ENCODE data around the gene MAPK14. TPM values are rescaled to one million over a fixed set of nuclear protein-coding genes. Genes with fewer than 3 reads are reported as not detected.

MAPK14 gene
- total and polyA plus RNA-seq, 9 of the 15 experiments (the other 6 are each of a cell fraction or from before 2014, with no cell fraction given): 8.8 to 62.7 (median 35.5) TPM

GRCh38 chr6:36130667-36131510 lies 103.3 kb downstream of the MAPK14 start (continued):
- TF ChIP-seq AFF4 (CRISPR knock-in tag; IDR thresholded peaks at IDR 0.05) (no peak), CCAR2 (IDR thresholded peaks at IDR 0.05; ENCODE audit: low read depth, low read length) (no peak), NR2F6 (CRISPR knock-in tag; IDR thresholded peaks at IDR 0.05) (no peak), GATA2 (CRISPR knock-in tag; IDR thresholded peaks at IDR 0.05) (no peak), NKRF (IDR thresholded peaks at IDR 0.05; ENCODE audit: borderline replicate concordance) (no peak), ELK3 (CRISPR knock-in tag; IDR thresholded peaks at IDR 0.05) (no peak), HNRNPUL1 (IDR thresholded peaks at IDR 0.05; ENCODE audit: low read length) (no peak), KLF16 (IDR thresholded peaks at IDR 0.05) (no peak)
